ENCODE results near the gene ZDHHC15.
"Not testable (repeated sequence)": the region's sequence is repeated elsewhere in the genome, so short reads cannot be mapped to it uniquely, and the experiment has no call there.

ZDHHC15 gene, protein sequence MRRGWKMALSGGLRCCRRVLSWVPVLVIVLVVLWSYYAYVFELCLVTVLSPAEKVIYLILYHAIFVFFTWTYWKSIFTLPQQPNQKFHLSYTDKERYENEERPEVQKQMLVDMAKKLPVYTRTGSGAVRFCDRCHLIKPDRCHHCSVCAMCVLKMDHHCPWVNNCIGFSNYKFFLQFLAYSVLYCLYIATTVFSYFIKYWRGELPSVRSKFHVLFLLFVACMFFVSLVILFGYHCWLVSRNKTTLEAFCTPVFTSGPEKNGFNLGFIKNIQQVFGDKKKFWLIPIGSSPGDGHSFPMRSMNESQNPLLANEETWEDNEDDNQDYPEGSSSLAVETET

GRCh38 chrX:75522565-75523431 is at the start of gene ZDHHC15:
TSS of gene ZDHHC15 (minus strand) at chrX:75523037. CDS start at chrX:75523024, 13 bp downstream.
- TF ChIP-seq, protein P1, sequence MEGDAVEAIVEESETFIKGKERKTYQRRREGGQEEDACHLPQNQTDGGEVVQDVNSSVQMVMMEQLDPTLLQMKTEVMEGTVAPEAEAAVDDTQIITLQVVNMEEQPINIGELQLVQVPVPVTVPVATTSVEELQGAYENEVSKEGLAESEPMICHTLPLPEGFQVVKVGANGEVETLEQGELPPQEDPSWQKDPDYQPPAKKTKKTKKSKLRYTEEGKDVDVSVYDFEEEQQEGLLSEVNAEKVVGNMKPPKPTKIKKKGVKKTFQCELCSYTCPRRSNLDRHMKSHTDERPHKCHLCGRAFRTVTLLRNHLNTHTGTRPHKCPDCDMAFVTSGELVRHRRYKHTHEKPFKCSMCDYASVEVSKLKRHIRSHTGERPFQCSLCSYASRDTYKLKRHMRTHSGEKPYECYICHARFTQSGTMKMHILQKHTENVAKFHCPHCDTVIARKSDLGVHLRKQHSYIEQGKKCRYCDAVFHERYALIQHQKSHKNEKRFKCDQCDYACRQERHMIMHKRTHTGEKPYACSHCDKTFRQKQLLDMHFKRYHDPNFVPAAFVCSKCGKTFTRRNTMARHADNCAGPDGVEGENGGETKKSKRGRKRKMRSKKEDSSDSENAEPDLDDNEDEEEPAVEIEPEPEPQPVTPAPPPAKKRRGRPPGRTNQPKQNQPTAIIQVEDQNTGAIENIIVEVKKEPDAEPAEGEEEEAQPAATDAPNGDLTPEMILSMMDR (IDR thresholded peaks at IDR 0.05; ENCODE audit: low read depth, low read length, missing control alignments): no peak
- peak within 1 kb of the TSS; percentile 51 for H3K4me3 ChIP-seq (ENCODE audit: low read depth, low read length)
- peak; percentile 15 for DNase-seq (ENCODE audit: low read depth)
- in situ Hi-C loops (cut with HindIII; ENCODE audit: low sequenced_read_pairs): no loop called here

- H3K4me3 ChIP-seq (ENCODE audit: low read depth, low read length); DNase-seq (ENCODE audit: low read depth); in situ Hi-C loops (cut with HindIII; ENCODE audit: low sequenced_read_pairs): not testable (repeated sequence)
Observed at GRCh38 chrX:75560544-75560943, 37.7 kb upstream of the ZDHHC15 start.

GRCh38 chrX:75547783-75548182 is 24.9 kb upstream of the ZDHHC15 start:
- no peak overlapping the region for H3K4me3 ChIP-seq (ENCODE audit: low read depth, low read length)
- in situ Hi-C loops (cut with HindIII; ENCODE audit: low sequenced_read_pairs): no loop called here
- DNase-seq (ENCODE audit: low read depth): peak; percentile 34
- TF ChIP-seq, protein P1 (IDR thresholded peaks at IDR 0.05; ENCODE audit: low read depth, low read length, missing control alignments): no peak

DNA sequence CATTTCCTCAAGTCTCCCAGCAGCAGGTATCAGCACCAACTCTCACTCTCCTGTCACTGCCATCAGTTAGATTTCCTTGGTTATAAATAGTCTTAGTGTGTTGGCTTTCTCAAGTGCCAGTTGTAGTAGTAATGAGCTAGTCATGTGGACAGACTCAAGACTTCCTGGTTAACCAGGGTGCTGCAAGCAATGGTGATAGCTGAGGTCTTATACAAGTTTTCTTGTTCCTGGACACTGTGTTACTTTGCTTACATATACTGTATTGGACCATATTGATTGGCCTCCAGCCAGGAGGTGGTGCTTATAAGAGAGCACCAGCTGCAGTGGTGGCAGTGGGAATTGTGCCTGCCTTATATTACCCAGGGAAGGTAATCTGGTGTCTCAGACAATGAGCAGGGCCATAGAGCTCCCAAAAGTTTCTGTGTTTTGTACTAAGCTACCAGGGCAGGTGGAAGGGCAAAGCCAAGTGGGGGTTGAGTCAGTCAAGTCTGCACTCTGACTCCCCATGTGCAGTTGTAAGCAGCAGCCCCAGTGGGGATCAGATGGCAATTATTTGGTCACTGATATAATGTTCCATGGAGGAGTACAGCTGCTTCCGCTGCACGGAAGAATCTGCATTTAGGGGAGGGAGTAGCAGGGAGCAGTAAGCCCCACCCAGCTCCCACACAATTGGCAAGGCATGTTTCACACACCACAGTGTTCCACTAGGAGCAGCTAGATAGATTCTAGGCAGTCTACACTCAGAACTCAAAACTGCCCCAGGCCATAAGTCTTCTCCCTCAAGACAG is 24.1 kb upstream of the ZDHHC15 start:
- no peak for DNase-seq (ENCODE audit: low read depth)
- TF ChIP-seq, protein P1 (IDR thresholded peaks at IDR 0.05; ENCODE audit: low read depth, low read length, missing control alignments): no peak
- in situ Hi-C loops (cut with HindIII; ENCODE audit: low sequenced_read_pairs): no loop called here
- H3K4me3 ChIP-seq (ENCODE audit: low read depth, low read length): no peak overlapping the region

GRCh38 chrX:75544786-75545185 is 21.9 kb upstream of the ZDHHC15 start:
- no peak overlapping the region for H3K4me3 ChIP-seq (ENCODE audit: low read depth, low read length)
- no peak for DNase-seq (ENCODE audit: low read depth)
- TF ChIP-seq, protein P1 (IDR thresholded peaks at IDR 0.05; ENCODE audit: low read depth, low read length, missing control alignments): no peak
- in situ Hi-C loops (cut with HindIII; ENCODE audit: low sequenced_read_pairs): no loop called here

DNA sequence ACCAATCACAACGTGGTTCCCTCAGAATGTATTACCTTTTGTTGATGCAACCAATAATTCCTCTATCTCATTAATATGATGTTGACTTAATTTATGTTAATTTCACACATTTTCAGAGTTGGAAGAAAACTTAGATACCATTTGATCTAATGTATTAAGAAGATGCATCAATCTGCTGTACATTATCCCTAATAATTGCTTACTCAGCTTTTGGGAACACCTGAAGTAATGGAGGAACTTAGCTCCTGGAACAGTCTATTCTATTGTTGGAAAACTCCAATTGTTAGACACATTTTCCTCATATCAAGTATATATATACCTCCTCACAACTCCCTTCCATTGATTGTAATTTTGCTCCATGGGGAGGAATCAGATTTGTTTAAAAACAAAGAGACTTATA is 38.9 kb downstream of the ZDHHC15 start:
- TF ChIP-seq, protein P1 (IDR thresholded peaks at IDR 0.05; ENCODE audit: low read depth, low read length, missing control alignments): no peak
- in situ Hi-C loops (cut with HindIII; ENCODE audit: low sequenced_read_pairs): no loop called here
- DNase-seq (ENCODE audit: low read depth): no peak
- no peak overlapping the region for H3K4me3 ChIP-seq (ENCODE audit: low read depth, low read length)

- in situ Hi-C loops (cut with HindIII; ENCODE audit: low sequenced_read_pairs); H3K4me3 ChIP-seq (ENCODE audit: low read depth, low read length); DNase-seq (ENCODE audit: low read depth): not testable (repeated sequence)
Observed at GRCh38 chrX:75461780-75462179, 61.1 kb downstream of the ZDHHC15 start.
